WTC11 (cell line): ENCODE measurements around the gene HYAL2.

Source experiments
- ATF1 ChIP-seq: sonication (generic); formaldehyde crosslinking; IDR thresholded peaks from 2 replicates; pipeline ENCODE4 v1.8.1; 2023; ENCODE audit warnings: mild to moderate bottlenecking, moderate library complexity, missing genetic modification reagents
- CTCF ChIP-seq: fragments of 200-600 bp; IDR thresholded peaks from 2 replicates; pipeline ENCODE4 v1.8.0; 2022; ENCODE audit warnings: antibody characterized with exemption
- FOXK1 ChIP-seq: sonication (generic); formaldehyde crosslinking; IDR thresholded peaks from 2 replicates; pipeline ENCODE4 v1.8.0; 2022; ENCODE audit warnings: mild to moderate bottlenecking, moderate library complexity, missing genetic modification reagents
- SMAD3 ChIP-seq: sonication (generic); formaldehyde crosslinking; IDR thresholded peaks from 2 replicates; pipeline ENCODE4 v1.8.0; 2022; ENCODE audit warnings: missing genetic modification reagents, mild to moderate bottlenecking, borderline replicate concordance

- no peak for TF ChIP-seq FOXK1 (CRISPR knock-in tag)
- no peak for TF ChIP-seq CTCF
- TF ChIP-seq ATF1 (CRISPR knock-in tag), result no peak
- TF ChIP-seq SMAD3 (CRISPR knock-in tag), result no peak
These were observed 19.6 kb upstream of the HYAL2 start for GRCh38 chr3:50341996-50342650.
